ENCODE data around the gene FYB2.
"Not testable (repeated sequence)": the region's sequence is repeated elsewhere in the genome, so short reads cannot be mapped to it uniquely, and the experiment has no call there.

Gene FYB2

DNA sequence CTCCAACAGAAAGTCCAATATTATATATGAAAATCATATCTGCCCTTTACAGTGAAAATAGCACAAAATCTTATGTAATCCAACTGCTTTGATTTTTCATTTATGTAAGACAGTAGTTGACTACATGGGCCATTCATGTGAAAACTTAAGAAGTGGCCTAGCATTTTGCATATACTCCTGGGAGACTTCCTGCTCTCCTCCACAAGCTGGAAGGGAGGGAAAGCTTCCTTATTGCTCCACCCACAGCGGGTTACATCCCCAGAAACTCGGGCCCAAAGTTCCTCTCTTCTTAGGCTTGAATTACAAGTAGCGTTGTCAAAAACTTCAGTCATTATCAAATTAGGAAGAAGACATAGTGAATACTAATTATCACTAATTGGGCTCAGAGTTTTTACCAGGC lies 29.2 kb downstream of the FYB2 start:
- DNase-seq (ENCODE audit: low read depth, low spot score): no peak

- DNase-seq (ENCODE audit: low read depth, low spot score): no peak
These were observed 30.6 kb downstream of the FYB2 start for GRCh38 chr1:56788588-56788987.

DNA sequence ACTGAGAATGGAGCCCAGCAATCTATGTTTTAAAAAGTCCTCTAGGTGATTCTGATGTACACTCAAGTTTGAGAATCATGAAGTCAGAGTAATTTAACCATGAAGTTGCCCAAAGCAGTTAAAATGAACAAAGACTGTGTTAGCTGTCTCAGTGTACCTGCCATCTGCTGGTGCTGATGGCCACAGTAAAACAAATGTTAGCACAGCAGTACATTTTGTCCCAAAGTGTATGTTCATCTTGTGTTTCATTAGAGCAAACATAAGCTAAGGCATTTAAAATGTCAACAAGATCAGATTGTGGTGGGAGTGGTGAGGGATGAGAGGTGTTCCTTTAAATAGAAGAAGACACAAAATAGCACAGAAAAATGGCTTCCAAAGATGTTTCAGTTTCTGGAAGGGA lies 31.1 kb downstream of the FYB2 start:
- DNase-seq (ENCODE audit: low read depth, low spot score): no peak

DNA sequence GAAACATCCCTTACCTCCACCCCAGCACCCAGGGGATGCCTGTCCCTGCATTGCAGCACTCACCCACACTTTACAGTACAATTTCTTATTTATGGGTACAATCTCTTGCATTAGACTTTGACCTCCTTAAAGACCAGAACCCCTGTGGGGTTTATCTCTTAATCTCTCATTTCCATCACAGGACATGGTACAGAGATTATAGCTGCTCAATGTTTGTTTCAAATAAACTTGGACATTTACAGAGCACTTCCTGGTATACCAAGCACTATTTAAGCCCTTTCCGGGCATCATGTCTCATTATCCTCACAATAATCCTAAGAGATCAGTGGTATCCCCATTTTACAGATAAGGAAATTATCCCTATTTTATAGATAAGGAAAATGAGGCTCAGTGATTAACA lies 31.9 kb downstream of the FYB2 start:
- DNase-seq (ENCODE audit: low read depth, low spot score): no peak

- DNase-seq (ENCODE audit: low read depth, low spot score): no peak
These were observed 36.4 kb downstream of the FYB2 start for GRCh38 chr1:56782773-56783172.

DNA sequence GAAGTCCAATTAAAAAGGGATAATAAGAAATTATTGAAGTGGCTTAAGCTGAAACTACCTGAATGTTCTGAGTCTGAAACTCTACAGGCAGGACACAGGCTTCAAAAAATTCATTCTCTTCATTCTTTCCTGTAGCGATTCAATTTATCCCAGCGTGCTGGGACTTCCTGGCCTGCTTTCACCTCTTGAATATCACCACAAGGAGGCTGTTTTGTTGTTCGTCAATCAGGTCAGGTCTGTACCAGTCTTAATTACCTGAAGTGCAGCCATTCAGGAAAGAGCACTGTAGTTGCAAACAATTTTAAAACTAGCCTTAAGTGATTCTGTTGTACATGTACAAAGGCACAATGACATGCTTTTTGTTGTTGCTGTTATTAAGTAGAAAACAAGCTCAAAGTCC lies 38.4 kb downstream of the FYB2 start:
- no peak for DNase-seq (ENCODE audit: low read depth, low spot score)

DNA sequence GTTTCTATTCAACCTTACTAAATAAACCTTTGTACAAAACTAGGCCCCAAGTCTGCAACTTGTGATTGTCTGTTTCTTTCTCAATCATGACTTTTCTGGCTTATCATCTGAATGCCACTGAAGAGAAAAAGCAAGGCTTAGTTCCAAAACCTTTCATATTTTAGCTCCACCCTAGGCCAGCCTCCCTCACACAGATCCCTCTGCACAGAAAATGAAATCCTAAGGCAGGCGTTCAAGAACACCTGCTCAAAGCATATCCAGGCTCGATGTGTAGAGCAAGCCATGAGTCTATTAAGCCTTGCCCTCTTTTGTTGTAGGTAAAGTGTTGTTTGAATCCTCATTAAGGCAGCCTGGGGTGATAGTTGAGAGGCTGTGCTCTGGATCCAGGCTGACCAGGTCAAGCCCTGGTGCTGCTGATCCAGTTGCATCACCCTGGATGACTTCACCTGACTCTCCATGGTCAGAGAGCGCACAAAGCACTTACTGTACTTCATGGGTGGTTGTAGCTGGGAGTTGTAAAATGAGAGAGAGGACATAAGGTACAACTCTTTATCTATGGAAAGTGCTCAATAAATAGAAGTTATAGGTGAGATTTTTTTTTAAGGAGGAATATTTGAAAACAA lies 39.0 kb downstream of the FYB2 start:
- DNase-seq (ENCODE audit: low read depth, low spot score): peak; percentile 19

GRCh38 chr1:56777972-56778371 lies 41.2 kb downstream of the FYB2 start:
- DNase-seq (ENCODE audit: low read depth, low spot score): no peak

DNA sequence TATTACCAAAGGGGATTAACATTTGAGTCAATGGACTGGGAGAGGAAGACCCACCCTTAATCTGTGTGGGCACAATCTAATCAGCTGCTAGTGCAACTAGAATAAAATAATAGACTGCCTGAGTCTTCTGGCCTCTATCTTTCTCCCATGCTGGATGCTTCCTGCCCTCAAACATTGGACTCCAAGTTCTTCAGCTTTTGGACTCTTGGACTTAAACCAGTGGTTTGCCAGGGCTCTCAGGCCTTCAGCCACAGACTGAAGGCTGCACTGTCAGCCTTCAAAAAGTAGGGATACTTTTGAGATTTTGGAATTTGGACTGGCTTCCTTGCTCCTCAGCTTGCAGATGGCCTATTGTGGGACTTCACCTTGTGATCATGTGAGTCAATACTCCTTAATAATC lies 44.5 kb downstream of the FYB2 start:
- DNase-seq (ENCODE audit: low read depth, low spot score): not testable (repeated sequence)

DNA sequence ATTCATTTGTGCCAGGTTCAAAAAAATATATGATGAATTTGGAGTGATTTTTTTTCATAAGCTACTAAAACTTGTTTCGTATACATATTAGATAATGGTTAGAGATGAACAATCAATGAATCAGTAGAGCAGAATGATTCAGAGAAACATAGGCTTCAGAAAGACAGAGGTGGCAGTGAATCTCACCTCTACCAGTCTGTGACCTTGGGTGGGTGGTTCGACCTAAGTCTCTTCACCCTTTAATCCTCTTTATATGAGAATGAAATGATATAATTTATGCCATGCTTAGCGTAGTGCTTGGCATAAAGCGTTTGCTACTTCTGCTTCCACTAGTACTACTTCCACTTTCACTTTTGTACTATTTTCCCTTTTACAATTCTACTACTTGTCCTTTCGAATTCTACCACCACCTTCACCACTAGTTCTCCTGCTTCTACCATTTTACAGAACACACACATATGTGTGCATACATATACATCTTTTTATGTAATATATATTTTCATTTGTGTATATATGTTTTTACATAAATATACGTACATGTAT lies 45.1 kb downstream of the FYB2 start:
- no peak for DNase-seq (ENCODE audit: low read depth, low spot score)

- no peak for DNase-seq (ENCODE audit: low read depth, low spot score)
These were observed 45.7 kb downstream of the FYB2 start for GRCh38 chr1:56773341-56774066.

GRCh38 chr1:56771717-56772116 lies 47.5 kb downstream of the FYB2 start:
- no peak for DNase-seq (ENCODE audit: low read depth, low spot score)

GRCh38 chr1:56758794-56759193 lies 60.4 kb downstream of the FYB2 start:
- no peak for DNase-seq (ENCODE audit: low read depth, low spot score)

- peak; percentile 64 for DNase-seq (ENCODE audit: low read depth, low spot score)
These were observed 61.1 kb downstream of the FYB2 start for GRCh38 chr1:56758135-56758534.

DNA sequence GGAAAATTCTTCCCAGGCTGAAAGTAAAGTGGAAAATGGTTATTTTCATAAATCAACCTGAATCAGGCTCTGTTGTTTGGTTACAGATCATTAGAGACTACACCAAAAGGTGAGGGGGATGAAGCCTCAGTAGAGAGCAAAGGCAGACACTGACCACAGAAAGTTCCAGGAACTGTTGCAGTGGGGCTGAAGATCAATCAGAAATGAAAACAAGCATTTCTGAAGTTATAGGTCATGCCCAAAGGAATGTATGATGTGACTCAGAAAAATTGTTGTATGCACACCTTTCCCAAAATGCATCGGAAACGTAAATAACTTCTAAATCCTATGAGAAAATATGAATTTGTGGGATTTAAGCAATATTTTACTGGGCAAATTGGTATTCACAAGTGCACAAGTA lies 63.3 kb downstream of the FYB2 start:
- no peak for DNase-seq (ENCODE audit: low read depth, low spot score)

- DNase-seq (ENCODE audit: low read depth, low spot score): no peak
These were observed 64.3 kb downstream of the FYB2 start for GRCh38 chr1:56754708-56755479.

- no peak for DNase-seq (ENCODE audit: low read depth, low spot score)
These were observed 74.0 kb downstream of the FYB2 start for GRCh38 chr1:56745231-56745630.

DNA sequence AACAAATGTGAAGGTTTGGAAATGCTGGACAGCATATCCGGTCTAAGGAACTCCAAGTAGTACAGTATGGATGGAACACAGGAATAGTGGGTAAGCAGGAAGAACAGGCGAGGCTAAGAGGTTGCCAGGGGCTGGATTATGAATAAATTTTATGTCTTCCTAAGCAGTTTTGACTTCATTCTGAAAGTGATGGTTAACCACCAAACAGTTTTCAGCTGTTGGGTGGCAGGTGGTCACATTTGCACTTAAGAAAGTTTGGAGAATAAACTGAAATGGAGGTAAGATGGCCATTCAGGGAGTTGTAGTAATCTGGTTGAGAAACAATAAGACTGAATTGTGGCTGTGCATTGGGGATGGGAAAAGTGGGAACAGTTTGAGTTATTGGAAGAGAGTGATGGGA lies 90.2 kb downstream of the FYB2 start:
- DNase-seq (ENCODE audit: low read depth, low spot score): no peak

GRCh38 chr1:56726706-56727105 lies 92.5 kb downstream of the FYB2 start:
- no peak for DNase-seq (ENCODE audit: low read depth, low spot score)

DNA sequence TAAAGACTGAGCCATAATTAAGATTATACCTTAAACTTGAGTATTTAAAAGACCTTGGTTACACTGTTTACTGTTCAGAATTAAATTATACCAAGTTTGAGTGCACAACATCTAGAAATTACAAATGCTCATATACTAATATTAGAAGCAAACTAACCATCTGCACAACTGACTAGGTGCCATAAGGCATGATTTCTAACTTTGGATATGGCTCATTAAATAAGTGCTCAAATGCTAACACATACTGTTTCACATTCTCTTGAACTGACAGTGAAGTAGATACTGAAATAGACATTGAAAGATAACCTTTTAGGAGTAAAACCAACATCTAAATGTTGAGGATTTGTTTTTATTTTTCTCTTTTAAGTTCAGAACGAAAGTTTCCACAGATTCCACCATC lies 100.0 kb downstream of the FYB2 start:
- DNase-seq (ENCODE audit: low read depth, low spot score): no peak

GRCh38 chr1:56715156-56715555 lies 104.0 kb downstream of the FYB2 start:
- DNase-seq (ENCODE audit: low read depth, low spot score): no peak

DNA sequence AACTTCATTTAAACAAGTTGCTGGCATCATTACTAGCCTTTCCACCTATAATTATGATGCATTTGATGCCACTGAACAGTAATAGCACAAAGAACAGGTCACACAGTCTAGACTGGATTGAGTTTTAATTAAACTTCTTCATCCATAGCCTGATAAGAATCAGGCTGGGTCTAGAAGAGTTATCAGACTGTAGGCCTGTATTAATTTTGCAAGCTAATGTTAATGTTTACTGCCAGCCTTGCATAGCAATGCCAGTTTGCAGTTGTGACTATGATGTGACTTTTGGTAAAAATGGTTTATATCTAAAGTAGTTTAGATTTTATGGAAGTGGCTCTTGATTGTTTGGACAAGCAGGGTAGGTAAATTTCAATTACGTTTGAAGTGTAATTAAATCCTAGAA lies 106.1 kb downstream of the FYB2 start:
- DNase-seq (ENCODE audit: low read depth, low spot score): no peak

GRCh38 chr1:56712150-56712549 lies 107.1 kb downstream of the FYB2 start:
- no peak for DNase-seq (ENCODE audit: low read depth, low spot score)

Measured in ELF-1 (cell line).